Endometrium (tissue), 2 donors: ENCODE measurements around the gene TIGD2.
"Not testable (repeated sequence)": the region's sequence is repeated elsewhere in the genome, so short reads cannot be mapped to it uniquely, and the experiment has no call there.

Experiments used
- FAIRE-seq: peaks from 2 replicates; lab custom pipeline; 2012; peaks lifted over from hg19 to GRCh38; lab: Jason Lieb, UNC
- donor health status: control.
- donor health status: control.

Gene TIGD2

GRCh38 chr4:89119836-89120235 is 8.5 kb downstream of the TIGD2 start:
- no peak for FAIRE-seq

GRCh38 chr4:89121387-89122068 is 10.2 kb downstream of the TIGD2 start:
- no peak for FAIRE-seq

GRCh38 chr4:89123451-89123851 is 12.1 kb downstream of the TIGD2 start:
- FAIRE-seq: no peak

DNA sequence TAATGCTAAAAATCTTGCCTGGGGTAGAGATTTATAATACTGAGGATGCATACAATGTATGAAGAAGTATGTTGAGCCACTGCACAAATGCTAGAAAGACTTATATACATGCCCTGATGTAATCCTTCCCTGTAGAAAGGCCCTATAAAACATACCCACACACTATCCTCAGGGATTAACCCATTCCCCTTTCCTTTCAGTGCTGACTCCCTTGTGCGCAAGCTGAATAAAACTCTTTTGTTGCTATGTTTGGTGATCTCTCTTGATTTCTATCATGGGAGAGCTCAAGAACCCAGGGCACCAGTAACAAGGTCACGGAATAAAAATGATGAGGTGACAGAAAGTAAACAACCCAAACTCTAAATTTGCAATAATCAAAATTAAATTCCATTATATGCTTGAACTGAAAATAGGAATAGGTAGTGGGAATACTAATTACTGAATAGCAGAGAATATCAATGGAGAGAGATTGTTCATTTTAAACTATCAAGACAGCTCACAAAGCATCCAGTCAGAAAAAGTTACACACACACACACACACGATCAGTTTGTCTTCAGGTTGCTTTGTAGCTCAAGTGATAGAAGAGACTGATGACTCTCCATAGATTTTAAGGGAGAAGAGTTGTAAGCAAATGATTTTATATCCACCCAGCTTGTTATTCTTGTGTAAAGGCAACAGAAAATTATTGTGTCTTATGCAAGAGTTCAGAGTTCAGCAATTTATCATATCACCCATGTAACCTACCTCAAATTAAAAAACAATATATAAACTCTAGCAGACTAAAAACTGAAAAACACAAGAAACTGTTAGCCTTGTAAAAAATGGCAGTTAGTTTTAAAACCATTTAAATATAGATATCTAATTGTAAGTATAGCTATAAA is 14.8 kb downstream of the TIGD2 start:
- FAIRE-seq: peak; percentile 79

DNA sequence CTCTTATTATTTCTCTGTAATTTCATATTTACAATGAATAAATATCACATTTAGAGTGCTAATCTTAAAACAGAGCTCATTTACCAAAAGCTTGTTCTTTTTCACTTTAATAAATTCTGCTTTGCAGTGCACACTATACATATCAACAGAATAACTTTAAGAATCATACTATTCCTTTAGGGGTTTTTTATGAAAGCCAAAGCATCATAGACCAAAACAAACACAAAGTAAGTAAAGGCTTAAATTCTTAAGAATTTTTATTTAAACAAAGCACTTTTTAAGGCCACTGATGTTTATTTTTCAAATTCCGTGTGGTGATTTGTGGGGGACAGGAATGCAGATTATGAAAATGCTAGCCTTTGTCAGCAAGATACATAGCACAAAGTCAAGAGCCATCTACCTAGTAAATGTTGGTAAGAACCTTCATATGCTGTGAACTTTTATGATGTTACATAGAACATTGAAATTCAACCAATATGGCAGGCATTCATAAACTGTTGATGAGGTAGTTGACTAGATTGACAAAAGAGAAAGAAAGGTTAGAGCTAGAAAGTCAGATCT is 17.8 kb downstream of the TIGD2 start:
- no peak for FAIRE-seq

- FAIRE-seq: peak; percentile 94
Observed at GRCh38 chr4:89134775-89135319, 23.5 kb downstream of the TIGD2 start.

GRCh38 chr4:89136525-89136924 is 25.2 kb downstream of the TIGD2 start:
- no peak for FAIRE-seq

GRCh38 chr4:89137231-89137630 is 25.9 kb downstream of the TIGD2 start:
- FAIRE-seq: no peak

DNA sequence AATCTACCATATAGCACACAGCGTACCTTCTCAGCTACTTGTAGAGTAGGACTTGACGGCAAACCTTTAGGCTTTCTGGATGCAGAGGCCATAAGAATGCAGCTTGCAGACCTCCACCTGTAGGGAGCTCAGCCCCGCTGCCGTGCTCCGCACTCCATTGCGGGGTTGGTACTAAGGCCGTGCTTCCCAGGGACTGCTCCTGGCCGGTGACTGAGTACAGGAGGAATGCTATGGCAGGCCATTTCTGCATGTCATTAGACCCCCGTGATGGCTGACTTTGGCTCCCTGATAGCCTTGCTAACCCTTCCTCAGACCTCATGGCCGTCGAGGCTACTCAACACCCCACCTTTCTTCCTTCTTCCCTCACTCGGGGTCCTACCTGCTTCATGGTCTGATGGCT is 26.4 kb downstream of the TIGD2 start:
- no peak for FAIRE-seq

DNA sequence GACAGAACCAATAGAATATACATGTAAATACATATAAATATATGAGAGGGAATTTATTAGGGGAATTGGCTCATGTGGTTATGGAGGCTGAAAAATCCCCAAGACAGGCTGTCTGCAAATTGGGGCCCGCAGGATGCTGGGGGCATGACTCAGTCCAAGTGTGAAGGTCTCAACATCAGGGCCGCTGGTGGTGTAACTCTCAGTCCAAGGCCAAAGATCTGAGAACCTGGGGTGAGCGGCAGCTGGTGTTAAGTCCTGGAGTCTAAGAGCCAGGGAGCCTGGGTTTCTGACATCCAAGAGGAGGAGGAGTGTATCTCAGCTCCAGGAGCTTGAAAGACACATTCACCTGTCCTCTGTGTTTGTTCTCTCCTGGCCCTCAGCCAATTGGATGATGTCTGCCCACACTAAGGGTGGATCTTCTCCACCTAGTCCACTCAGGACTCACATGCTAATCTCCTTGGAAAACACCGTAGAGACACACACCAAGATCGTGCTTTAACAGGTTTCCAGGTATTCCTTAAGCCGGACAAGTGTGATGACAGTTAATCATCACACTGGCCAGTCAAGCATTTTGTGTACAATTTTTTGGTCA is 28.9 kb downstream of the TIGD2 start:
- FAIRE-seq: no peak

DNA sequence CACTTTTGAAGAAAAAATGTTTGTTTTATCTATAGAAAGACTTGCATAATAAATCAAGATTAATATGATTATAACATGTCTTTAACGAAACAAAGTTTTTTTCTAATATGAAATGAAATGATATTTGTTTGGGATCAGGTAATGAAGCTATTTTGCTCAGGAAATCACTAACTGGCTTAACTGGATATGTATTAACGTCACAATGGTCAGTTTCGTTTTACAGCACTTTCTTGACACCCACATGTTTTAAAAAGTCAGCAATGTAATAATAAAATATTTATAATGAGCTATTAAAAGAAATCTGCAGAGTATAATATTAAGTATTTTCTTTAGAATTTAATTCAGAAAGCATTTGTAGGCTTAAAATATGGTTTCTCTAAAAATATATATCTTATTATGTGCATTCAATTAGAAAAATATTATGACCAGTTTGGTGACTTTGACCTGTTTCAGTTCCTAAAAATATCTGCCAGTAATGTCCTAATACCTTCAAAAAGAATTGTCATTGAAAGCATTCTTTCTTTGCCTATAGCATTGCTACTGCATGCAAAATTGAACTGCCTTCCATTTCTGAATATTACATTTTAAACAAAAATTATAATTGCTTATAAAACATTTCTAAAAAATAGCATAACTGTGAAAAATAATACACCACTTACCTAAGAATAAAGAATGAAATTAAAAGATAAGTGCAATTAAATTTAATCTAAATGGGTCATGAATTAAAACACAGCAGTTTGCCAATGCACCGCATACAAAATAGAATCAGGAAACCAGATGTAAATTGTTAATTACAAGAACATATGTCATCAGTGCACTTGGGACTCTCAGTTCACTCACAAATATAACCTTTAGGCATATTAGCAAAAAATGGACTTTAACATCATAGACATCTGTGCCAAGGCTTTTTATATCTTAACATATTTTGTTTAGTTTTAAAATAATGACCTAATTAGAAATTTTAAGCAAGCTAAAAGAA is 31.6 kb downstream of the TIGD2 start:
- FAIRE-seq: peak; percentile 39

- not testable (repeated sequence) for FAIRE-seq
Observed at GRCh38 chr4:89144652-89145051, 33.3 kb downstream of the TIGD2 start.

DNA sequence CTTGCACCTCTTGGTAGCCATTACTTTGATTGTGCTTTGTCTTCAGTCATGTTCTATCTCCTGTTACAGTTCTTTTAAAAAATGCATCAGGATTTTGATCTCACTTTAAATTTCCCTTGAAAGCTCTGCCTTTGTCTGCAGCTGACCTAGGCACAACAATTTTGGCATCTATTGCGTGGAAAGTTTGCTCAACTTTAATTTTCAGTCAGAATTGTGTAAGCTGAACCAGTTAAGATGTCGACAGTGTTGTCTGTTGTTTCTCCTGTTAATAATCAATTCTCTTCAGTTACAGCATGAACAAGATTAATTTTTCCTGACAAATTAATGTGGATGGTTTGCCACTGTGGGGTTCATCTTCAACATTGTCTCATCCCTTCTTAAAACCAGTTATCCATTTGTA is 34.9 kb downstream of the TIGD2 start:
- no peak for FAIRE-seq

GRCh38 chr4:89152972-89153371 is 41.6 kb downstream of the TIGD2 start:
- FAIRE-seq: no peak

GRCh38 chr4:89156174-89156914 is 45.0 kb downstream of the TIGD2 start:
- no peak for FAIRE-seq

- FAIRE-seq: no peak
Observed at GRCh38 chr4:89157488-89158024, 46.2 kb downstream of the TIGD2 start.

GRCh38 chr4:89158884-89159503 is 47.7 kb downstream of the TIGD2 start:
- FAIRE-seq: peak; percentile 93

DNA sequence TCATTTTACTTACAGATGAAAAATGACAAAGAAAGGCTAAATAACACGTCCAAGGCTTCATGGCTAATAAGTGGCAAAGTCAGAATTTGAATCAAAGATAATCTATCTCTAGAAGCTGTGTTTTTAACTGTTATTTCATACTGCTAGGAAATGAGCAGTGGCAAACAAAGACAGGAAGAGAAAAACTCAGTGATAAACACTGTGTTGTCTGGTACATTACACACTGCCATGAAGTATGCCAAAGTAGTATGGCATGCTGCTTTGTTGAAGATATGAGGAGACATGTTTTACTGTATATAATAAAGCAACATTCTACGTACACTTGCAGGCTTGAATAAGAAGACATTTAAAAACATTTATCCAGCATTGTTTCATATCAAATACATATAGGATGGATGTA is 49.5 kb downstream of the TIGD2 start:
- no peak for FAIRE-seq

GRCh38 chr4:89161841-89162240 is 50.5 kb downstream of the TIGD2 start:
- no peak for FAIRE-seq

DNA sequence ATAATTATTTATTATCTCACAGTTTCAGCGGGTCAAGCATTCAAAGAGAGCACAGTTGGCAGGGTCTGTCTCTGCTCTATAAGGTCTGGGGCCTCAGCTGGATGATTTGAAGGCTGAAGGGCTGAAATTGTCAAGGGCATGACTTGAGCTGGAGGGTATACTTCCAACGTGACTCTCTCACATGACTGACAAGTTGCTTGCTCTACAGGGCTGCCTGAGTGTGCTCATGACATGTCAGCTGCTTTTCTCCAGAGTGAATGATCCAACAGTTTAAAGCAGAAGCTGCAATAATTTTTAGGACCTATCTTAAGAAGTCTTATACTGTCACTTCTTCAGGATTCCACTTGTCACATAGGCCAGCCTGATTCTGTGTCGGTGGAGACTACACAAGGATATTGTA is 51.2 kb downstream of the TIGD2 start:
- no peak for FAIRE-seq
